22Rv1 (cell line): ENCODE measurements around the gene RBM4B.
A peak's percentile ranks its signal among the peaks of the same experiment; 100 is the strongest.

Source experiments
- H3K27ac ChIP-seq: fragments of 450-650 bp; 2 replicates; pipeline ENCODE4 v1.5.1; 2017
- ZFX ChIP-seq: fragments of 450-650 bp; IDR thresholded peaks from 2 replicates; pipeline ENCODE4 v1.6.1; 2017; ENCODE audit warnings: antibody characterized with exemption, borderline replicate concordance
- TF ChIP-seq, protein P1 (sequence below): fragments of 450-650 bp; IDR thresholded peaks from 2 replicates; pipeline ENCODE4 v1.5.1; 2017; ENCODE audit warnings: mild to moderate bottlenecking

Gene RBM4B

DNA sequence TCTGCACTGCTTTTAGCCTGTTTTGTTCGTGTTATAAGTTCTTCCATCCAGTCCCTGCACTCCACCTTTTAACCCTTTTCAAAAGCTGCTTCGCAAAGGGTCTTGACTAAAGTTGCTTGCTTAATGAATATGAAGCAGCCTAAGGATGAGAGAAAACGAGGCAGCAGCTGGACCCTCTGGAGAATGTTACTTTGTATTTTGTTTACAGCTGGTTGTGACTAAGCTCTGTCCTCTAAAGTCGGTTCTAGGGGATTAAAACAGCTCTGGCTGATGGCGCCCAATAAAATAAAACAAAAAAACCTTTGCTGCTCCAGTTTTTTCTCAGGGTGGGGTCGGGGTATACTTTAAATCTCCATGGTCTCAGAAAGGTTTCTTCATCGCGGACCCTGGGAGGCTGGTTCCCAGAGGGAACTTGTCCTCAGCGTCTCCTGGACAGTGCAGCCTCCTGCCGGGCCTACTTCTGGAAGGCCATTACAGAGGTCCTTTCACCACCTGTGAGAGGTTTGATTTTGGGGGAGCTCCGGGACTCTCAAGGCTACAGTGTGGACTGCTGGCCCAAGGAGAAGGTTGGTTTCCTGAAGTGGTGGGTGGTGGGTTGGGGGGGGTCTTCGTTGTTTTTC lies 40.0 kb downstream of the RBM4B start:
- TF ChIP-seq ZFX, result no peak
- TF ChIP-seq, protein P1, sequence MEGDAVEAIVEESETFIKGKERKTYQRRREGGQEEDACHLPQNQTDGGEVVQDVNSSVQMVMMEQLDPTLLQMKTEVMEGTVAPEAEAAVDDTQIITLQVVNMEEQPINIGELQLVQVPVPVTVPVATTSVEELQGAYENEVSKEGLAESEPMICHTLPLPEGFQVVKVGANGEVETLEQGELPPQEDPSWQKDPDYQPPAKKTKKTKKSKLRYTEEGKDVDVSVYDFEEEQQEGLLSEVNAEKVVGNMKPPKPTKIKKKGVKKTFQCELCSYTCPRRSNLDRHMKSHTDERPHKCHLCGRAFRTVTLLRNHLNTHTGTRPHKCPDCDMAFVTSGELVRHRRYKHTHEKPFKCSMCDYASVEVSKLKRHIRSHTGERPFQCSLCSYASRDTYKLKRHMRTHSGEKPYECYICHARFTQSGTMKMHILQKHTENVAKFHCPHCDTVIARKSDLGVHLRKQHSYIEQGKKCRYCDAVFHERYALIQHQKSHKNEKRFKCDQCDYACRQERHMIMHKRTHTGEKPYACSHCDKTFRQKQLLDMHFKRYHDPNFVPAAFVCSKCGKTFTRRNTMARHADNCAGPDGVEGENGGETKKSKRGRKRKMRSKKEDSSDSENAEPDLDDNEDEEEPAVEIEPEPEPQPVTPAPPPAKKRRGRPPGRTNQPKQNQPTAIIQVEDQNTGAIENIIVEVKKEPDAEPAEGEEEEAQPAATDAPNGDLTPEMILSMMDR, result no peak
- H3K27ac ChIP-seq, result peak overlapping the region; percentile 86

DNA sequence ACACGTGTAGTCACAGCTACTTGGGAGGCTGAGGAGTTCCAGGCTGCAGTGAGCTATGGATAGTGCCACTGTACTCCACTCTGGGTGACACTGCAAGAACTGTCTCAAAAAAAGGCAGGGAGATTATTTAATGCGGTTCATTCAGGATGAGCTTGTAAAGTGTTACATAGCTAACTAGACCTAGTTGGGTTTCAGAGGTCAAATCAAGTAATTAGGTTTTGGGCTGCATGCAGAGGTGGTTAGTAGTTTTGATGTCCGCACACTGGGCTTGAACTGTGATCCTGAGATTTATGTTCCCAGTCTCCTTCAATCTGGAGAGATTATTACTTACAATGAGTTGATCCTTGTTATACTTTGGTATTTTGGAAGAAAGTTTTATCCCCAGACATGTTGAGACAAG lies 41.3 kb downstream of the RBM4B start:
- TF ChIP-seq, protein P1, result no peak
- no peak for TF ChIP-seq ZFX
- peak overlapping the region; percentile 86 for H3K27ac ChIP-seq

DNA sequence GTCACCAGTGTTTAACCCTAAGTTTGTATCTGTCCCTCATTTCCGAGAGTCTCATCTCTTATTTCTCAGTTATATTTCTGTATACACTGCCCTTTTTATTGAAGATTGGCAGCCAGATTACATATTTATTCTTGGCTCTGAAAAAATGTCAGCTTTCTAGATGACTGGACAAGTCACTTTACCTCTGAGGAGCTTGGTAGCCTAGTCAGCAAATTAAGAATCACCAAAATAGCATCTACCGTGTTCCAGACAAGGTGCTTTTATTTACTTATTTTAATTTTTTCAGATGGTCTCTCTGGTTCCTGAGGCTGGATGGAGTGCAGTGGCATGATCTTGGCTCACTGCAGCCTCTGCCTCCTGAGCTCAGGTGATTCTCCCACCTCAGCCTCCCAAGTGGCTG lies 44.7 kb downstream of the RBM4B start:
- no peak for TF ChIP-seq ZFX
- TF ChIP-seq, protein P1, result no peak
- no peak overlapping the region; the same call in 1 of the 2 replicates for H3K27ac ChIP-seq

DNA sequence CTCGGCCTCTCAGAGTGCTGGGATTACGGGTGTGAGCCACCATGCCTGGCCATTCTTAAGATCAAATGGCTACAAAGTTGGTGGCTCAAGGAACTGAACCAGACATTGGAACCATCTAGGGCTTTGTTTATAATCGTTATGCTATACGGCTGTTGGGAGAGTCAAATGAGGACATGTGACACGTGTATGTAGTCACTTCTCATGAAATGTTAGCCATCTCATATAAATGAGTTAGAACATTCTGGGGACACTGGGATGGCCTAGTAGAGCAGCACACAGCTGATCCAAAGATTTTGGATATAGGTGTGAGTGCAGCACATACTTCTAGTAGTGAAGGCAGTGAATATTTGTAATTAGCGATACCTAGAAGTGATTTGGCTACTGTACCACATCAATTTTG lies 45.8 kb downstream of the RBM4B start:
- H3K27ac ChIP-seq, result peak overlapping the region; percentile 20; the same call in 1 of the 2 replicates
- TF ChIP-seq ZFX, result no peak
- TF ChIP-seq, protein P1, result no peak

DNA sequence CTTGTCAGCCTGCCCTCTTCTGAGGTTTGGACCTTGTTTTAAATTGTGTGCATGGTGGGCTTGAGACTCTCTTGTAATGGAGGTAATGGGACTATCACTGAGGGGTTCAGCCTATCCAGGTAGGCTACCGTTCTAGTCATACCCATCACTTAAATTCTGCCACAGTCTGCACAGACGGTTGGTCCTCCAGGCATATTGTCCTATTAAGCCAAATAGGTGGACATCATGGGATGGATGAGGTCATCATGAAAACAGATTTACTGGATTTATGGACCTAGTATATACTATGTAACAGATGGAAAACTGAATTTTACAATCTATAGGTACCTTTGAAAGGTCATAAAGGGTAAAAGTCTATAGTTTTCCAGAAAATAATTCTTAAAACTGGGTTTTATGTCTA lies 48.3 kb downstream of the RBM4B start:
- TF ChIP-seq ZFX, result no peak
- TF ChIP-seq, protein P1, result no peak

DNA sequence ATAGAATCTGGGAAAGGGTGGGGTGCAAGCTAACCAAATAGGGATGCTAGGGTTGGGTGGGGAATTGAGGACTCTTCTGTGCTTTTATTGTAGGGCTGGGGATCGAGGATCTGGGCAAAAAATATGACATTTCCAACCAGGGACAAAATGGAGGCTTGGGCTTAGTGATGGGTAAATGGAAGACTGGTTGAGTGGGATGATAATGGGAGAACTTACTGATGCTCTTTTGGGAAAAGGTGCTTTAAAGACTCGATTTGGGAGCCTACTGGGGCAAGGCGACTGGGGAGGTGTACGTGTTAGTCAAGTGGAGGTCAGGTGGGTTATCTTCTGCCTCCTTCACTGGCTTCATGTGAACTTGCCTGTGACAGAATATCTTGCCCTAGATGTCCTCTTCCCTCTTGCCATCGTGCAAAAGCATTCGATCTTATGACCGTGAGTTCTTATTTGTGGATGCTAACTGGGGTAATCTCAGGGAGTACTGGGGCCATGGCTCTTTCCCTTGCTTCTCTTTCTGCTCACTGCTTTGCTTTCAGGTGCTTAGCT lies 49.6 kb downstream of the RBM4B start:
- TF ChIP-seq ZFX, result no peak
- TF ChIP-seq, protein P1, result no peak
- no peak overlapping the region for H3K27ac ChIP-seq

More for the DNA sequence above, 48.3 kb downstream of the RBM4B start:
- H3K27ac ChIP-seq, result no peak overlapping the region

DNA sequence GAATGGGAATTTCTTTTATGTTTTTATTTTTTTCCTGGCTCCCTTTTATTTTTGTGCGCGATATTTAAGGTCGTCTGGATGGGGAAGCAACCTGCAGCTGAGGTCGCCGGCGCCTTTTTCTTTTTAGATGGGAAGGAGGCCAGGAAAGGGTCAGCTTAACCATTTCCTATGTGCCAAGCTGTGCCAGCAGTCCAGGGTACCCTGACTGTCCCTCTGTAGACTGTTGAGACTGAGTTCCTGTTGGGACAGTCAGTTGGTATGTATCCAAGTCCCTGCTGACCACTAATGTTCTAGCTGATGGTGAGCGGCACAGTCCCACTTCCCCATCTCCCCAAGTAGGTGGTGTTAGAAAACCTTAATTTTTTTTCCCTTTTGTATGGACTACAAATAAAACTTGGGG lies 50.8 kb downstream of the RBM4B start:
- no peak overlapping the region for H3K27ac ChIP-seq
- TF ChIP-seq, protein P1, result no peak
- TF ChIP-seq ZFX, result no peak
